A549 (cell line): Measurements from ENCODE around the gene SCART1. TPM values are rescaled to one million over a fixed set of nuclear protein-coding genes. Genes with fewer than 3 reads are reported as not detected.
"Not testable (repeated sequence)": the region's sequence is repeated elsewhere in the genome, so short reads cannot be mapped to it uniquely, and the experiment has no call there.

ENCODE experiments used
- ATAC-seq, 2 experiments: fragments of 200-7000 bp in 1 of 2; fragments of >200 bp in 1 of 2; cut with Nextera tagmentation in 1 of 2; cut with Tn5 transposase in 1 of 2; 3 replicates each; pipeline versions ENCODE4 v1.8.0 to v1.9.1; 2018 to 2020; ENCODE audit warnings: mild to moderate bottlenecking in 1 of 2, moderate library complexity in 1 of 2
- CTCF ChIA-PET: fragments of 300-600 bp; sonication (Branson Sonifier 250); formaldehyde crosslinking; extraction: SDS; loops from one replicate; lab custom pipeline; 2021; ENCODE audit warnings: antibody characterized with exemption, inconsistent platforms; lab: Yijun Ruan, JAX
- POLR2A ChIA-PET: fragments of 350-600 bp; formaldehyde crosslinking; extraction: SDS; loops from one replicate; lab custom pipeline; 2021; ENCODE audit warnings: antibody characterized with exemption, inconsistent platforms; lab: Yijun Ruan, JAX
- DNase-seq, 2 experiments: peaks; one replicate each; pipeline versions ENCODE4 v3.0.0 to v3.0.0-alpha.2; 2011 to 2016; ENCODE audit warnings: low read depth in 1 of 2, low spot score in 1 of 2
- FAIRE-seq: peaks from 2 replicates; lab custom pipeline; 2011; peaks lifted over from hg19 to GRCh38; lab: Jason Lieb, UNC
- H3K27ac ChIP-seq, 2 experiments: fragments of >200 bp; sonication (Bioruptor Twin); formaldehyde crosslinking; 3 replicates each; pipeline ENCODE4 v1.5.1; 2016 to 2017
- H3K4me1 ChIP-seq: fragments of >200 bp; sonication (Bioruptor Twin); formaldehyde crosslinking; 3 replicates; pipeline ENCODE4 v1.6.1; 2016
- H3K4me2 ChIP-seq: fragments of >200 bp; sonication (Bioruptor Twin); formaldehyde crosslinking; 3 replicates; pipeline ENCODE4 v1.6.1; 2016
- H3K4me3 ChIP-seq: fragments of >200 bp; sonication (Bioruptor Twin); formaldehyde crosslinking; 3 replicates; pipeline ENCODE4 v1.5.1; 2016
- H3K9me3 ChIP-seq: fragments of >200 bp; sonication (Bioruptor Twin); formaldehyde crosslinking; 3 replicates; pipeline ENCODE4 v1.6.1; 2016
- ATOH8 ChIP-seq: fragments of 250-450 bp; sonication (Bioruptor Pico); IDR thresholded peaks from 2 replicates; pipeline ENCODE4 v1.5.0; 2020; ENCODE audit warnings: low read depth, mild to moderate bottlenecking, moderate library complexity
- BHLHE40 ChIP-seq: IDR thresholded peaks from 2 replicates; pipeline ENCODE4 v1.6.1; 2012; ENCODE audit warnings: low read depth, low read length, inconsistent platforms
- CHD4 ChIP-seq: fragments of 200-600 bp; sonication (generic); IDR thresholded peaks from 2 replicates; pipeline ENCODE4 v1.6.1; 2016; ENCODE audit warnings: antibody characterized with exemption, mild to moderate bottlenecking, borderline replicate concordance
- EHF ChIP-seq: fragments of 250-450 bp; sonication (Bioruptor Pico); IDR thresholded peaks from 2 replicates; pipeline ENCODE4 v1.5.0; 2020; ENCODE audit warnings: mild to moderate bottlenecking
- EHMT2 ChIP-seq: fragments of 200-600 bp; sonication (generic); IDR thresholded peaks from 2 replicates; pipeline ENCODE4 v1.6.1; 2016; ENCODE audit warnings: antibody characterized with exemption, low read depth, mild to moderate bottlenecking, moderate library complexity
- HOXB5 ChIP-seq: fragments of 250-450 bp; sonication (Bioruptor Pico); IDR thresholded peaks from 2 replicates; pipeline ENCODE4 v1.5.0; 2020; ENCODE audit warnings: mild to moderate bottlenecking, moderate library complexity
- MYC ChIP-seq: IDR thresholded peaks from 2 replicates; pipeline ENCODE4 v1.6.1; 2012; ENCODE audit warnings: mild to moderate bottlenecking, inconsistent platforms, low read length, improper control_type of control experiment, borderline replicate concordance
- NFE2L2 ChIP-seq: fragments of 150-350 bp; conservative IDR thresholded peaks from 2 replicates; pipeline ENCODE4 v1.6.1; 2014; ENCODE audit warnings: low read length
- POLR2AphosphoS2 ChIP-seq: conservative IDR thresholded peaks from 2 replicates; pipeline ENCODE4 v1.6.1; 2012; ENCODE audit warnings: low read length, improper control_type of control experiment, inconsistent platforms
- RARB ChIP-seq: fragments of 250-450 bp; sonication (Bioruptor Pico); IDR thresholded peaks from 2 replicates; pipeline ENCODE4 v1.8.0; 2021; ENCODE audit warnings: mild to moderate bottlenecking, moderate library complexity
- SMC3 ChIP-seq: fragments of >200 bp; sonication (Bioruptor Twin); formaldehyde crosslinking; IDR thresholded peaks from 3 replicates; pipeline ENCODE4 v1.6.1; 2018; ENCODE audit warnings: inconsistent platforms
- TFCP2L1 ChIP-seq: fragments of 250-450 bp; sonication (Bioruptor Pico); IDR thresholded peaks from 2 replicates; pipeline ENCODE4 v1.5.0; 2021; ENCODE audit warnings: mild to moderate bottlenecking
- TP53 ChIP-seq: fragments of 250-450 bp; sonication (Bioruptor Pico); IDR thresholded peaks from 2 replicates; pipeline ENCODE4 v1.5.0; 2021; ENCODE audit warnings: mild to moderate bottlenecking, moderate library complexity
- ZFP36 ChIP-seq: fragments of 450-650 bp; IDR thresholded peaks from 2 replicates; pipeline ENCODE4 v1.6.1; 2014; ENCODE audit warnings: borderline replicate concordance; ENCODE audit not compliant: partially characterized antibody
- ZNF302 ChIP-seq: fragments of 250-450 bp; sonication (Bioruptor Pico); IDR thresholded peaks from 2 replicates; pipeline ENCODE4 v1.9.0; 2021; ENCODE audit warnings: inconsistent platforms, mild to moderate bottlenecking, moderate library complexity
- whole genome bisulfite sequencing: methylation state at CpG from one replicate; pipeline ENCODE4 v1.1.6; 2017; ENCODE audit errors: missing lambda C conversion rate; 5-methylcytosine and 5-hydroxymethylcytosine counted together
- polyA plus RNA-seq, 4 experiments: library from polyadenylated mRNA; depleted of rRNA in 3 of 4; stranded (reverse); fragments of >200 nt; fragmentation: RNase III in 1 of 4; extraction: RNeasy Plus Mini Kit Qiagen cat#74134 plus additional on column Dnase treatment in 1 of 4; gene quantifications; 2 replicates in 3 of 4; 3 replicates in 1 of 4; pipeline ENCODE4 v1.2.3, GENCODE V29; 2011 to 2017
- TF ChIP-seq, protein P1 (sequence below): fragments of 250-450 bp; sonication (Bioruptor Pico); IDR thresholded peaks from 2 replicates; pipeline ENCODE4 v1.5.0; 2021; ENCODE audit warnings: mild to moderate bottlenecking, moderate library complexity, borderline replicate concordance
- TF ChIP-seq, protein P2 (sequence below): IDR thresholded peaks from 2 replicates; pipeline ENCODE4 v1.6.1; 2012
- TF ChIP-seq, protein P3 (sequence below): fragments of 150-350 bp; IDR thresholded peaks from 2 replicates; pipeline ENCODE4 v1.6.1; 2014; ENCODE audit warnings: low read depth, mild to moderate bottlenecking, low read length
- TF ChIP-seq, protein P4 (sequence below): fragments of >200 bp; sonication (Bioruptor Twin); formaldehyde crosslinking; IDR thresholded peaks from 3 replicates; pipeline ENCODE4 v1.6.1; 2016

The SCART1 gene
- polyA plus RNA-seq, 2 of the 4 experiments (the other 2 are of a cell fraction): 0.37 to 0.96 TPM

GRCh38 chr10:133439517-133440461, 14.0 kb upstream of the SCART1 start:
- no peak for FAIRE-seq
- ATAC-seq: no peak
- DNase-seq: no peak
- ChIA-PET POLR2A (no interaction called here), CTCF (interaction anchor here (1.1 to 2.1 kb wide), 3 partner anchors 18 to 151 kb away, joined by 3 to 7 read pairs (median 3); no protein-coding TSS in a partner anchor)
- 69% methylated on average over 25 of the region's 25 CpGs for WGBS
- TF ChIP-seq MYC (no peak), ZNF302 (CRISPR knock-in tag) (no peak), RARB (CRISPR knock-in tag) (no peak), TFCP2L1 (no peak), NFE2L2 (no peak), BHLHE40 (no peak), POLR2AphosphoS2 (no peak)
- TF ChIP-seq, protein P1, sequence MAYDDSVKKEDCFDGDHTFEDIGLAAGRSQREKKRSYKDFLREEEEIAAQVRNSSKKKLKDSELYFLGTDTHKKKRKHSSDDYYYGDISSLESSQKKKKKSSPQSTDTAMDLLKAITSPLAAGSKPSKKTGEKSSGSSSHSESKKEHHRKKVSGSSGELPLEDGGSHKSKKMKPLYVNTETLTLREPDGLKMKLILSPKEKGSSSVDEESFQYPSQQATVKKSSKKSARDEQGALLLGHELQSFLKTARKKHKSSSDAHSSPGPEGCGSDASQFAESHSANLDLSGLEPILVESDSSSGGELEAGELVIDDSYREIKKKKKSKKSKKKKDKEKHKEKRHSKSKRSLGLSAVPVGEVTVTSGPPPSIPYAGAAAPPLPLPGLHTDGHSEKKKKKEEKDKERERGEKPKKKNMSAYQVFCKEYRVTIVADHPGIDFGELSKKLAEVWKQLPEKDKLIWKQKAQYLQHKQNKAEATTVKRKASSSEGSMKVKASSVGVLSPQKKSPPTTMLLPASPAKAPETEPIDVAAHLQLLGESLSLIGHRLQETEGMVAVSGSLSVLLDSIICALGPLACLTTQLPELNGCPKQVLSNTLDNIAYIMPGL (CRISPR knock-in tag): no peak
- TF ChIP-seq, protein P2, sequence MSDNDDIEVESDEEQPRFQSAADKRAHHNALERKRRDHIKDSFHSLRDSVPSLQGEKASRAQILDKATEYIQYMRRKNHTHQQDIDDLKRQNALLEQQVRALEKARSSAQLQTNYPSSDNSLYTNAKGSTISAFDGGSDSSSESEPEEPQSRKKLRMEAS: no peak
- H3K4me2 ChIP-seq: no peak overlapping the region
- H3K9me3 ChIP-seq: peaks cover 3% of the 10 kb centered on the region; the same call in 1 of the 3 replicates
- no peak overlapping the region for H3K27ac ChIP-seq
- H3K4me3 ChIP-seq: no peak overlapping the region
- H3K4me1 ChIP-seq: no peaks in the 10 kb centered on the region

- CTCF ChIA-PET: no interaction called here
- FAIRE-seq: no peak
- H3K9me3 ChIP-seq: peaks cover 7% of the 10 kb centered on the region; the same call in 1 of the 3 replicates
These were observed 13.0 kb upstream of the SCART1 start for GRCh38 chr10:133440633-133441285.

GRCh38 chr10:133441356-133441755, 12.4 kb upstream of the SCART1 start:
- FAIRE-seq, POLR2A ChIA-PET: not testable (repeated sequence)
- WGBS: 68% methylated on average over 13 of the region's 21 CpGs

More at GRCh38 chr10:133440633-133441285, 13.0 kb upstream of the SCART1 start:
- ATAC-seq: no peak
- TF ChIP-seq EHMT2 (no peak), EHF (CRISPR knock-in tag) (no peak), HOXB5 (CRISPR knock-in tag) (no peak), ATOH8 (CRISPR knock-in tag) (no peak), SMC3 (no peak), TP53 (CRISPR knock-in tag) (no peak), CHD4 (no peak), ZFP36 (no peak)
- TF ChIP-seq, protein P3, sequence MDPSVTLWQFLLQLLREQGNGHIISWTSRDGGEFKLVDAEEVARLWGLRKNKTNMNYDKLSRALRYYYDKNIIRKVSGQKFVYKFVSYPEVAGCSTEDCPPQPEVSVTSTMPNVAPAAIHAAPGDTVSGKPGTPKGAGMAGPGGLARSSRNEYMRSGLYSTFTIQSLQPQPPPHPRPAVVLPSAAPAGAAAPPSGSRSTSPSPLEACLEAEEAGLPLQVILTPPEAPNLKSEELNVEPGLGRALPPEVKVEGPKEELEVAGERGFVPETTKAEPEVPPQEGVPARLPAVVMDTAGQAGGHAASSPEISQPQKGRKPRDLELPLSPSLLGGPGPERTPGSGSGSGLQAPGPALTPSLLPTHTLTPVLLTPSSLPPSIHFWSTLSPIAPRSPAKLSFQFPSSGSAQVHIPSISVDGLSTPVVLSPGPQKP: no peak
- TF ChIP-seq, protein P4, sequence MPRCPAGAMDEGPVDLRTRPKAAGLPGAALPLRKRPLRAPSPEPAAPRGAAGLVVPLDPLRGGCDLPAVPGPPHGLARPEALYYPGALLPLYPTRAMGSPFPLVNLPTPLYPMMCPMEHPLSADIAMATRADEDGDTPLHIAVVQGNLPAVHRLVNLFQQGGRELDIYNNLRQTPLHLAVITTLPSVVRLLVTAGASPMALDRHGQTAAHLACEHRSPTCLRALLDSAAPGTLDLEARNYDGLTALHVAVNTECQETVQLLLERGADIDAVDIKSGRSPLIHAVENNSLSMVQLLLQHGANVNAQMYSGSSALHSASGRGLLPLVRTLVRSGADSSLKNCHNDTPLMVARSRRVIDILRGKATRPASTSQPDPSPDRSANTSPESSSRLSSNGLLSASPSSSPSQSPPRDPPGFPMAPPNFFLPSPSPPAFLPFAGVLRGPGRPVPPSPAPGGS: no peak
- no peak overlapping the region for H3K27ac ChIP-seq
- no peak for DNase-seq
- POLR2A ChIA-PET: no interaction called here
- WGBS: 62% methylated on average over 14 of the region's 18 CpGs
- H3K4me2 ChIP-seq: no peak overlapping the region
- H3K4me3 ChIP-seq: no peak overlapping the region
- H3K4me1 ChIP-seq: no peaks in the 10 kb centered on the region

More at GRCh38 chr10:133441356-133441755, 12.4 kb upstream of the SCART1 start:
- CTCF ChIA-PET: interaction anchor here (1.2 kb wide), 1 partner anchor 168 kb away, joined by 3 read pairs; no protein-coding TSS in a partner anchor
- ATAC-seq, DNase-seq, H3K4me1 ChIP-seq, H3K4me3 ChIP-seq, H3K4me2 ChIP-seq, H3K27ac ChIP-seq: not testable (repeated sequence)
- peaks cover 10% of the 10 kb centered on the region; the same call in 1 of the 3 replicates for H3K9me3 ChIP-seq
